HepG2 (cell line): ENCODE results near the gene POLH. TPM values are rescaled to one million over a fixed set of nuclear protein-coding genes. Genes with fewer than 3 reads are reported as not detected.

ENCODE experiments used
- ATM ChIP-seq: fragments of 450-650 bp; IDR thresholded peaks from 2 replicates; pipeline ENCODE4 v1.7.1; 2017; ENCODE audit warnings: mild to moderate bottlenecking, borderline replicate concordance
- BCL6 ChIP-seq: IDR thresholded peaks from 2 replicates; pipeline ENCODE4 v1.6.1; 2016; ENCODE audit warnings: missing genetic modification reagents, missing compliant biosample characterization
- BHLHE40 ChIP-seq: IDR thresholded peaks from 2 replicates; pipeline ENCODE4 v1.6.1; 2011; ENCODE audit warnings: low read length, improper control_type of control experiment
- CEBPG ChIP-seq: IDR thresholded peaks from 2 replicates; pipeline ENCODE4 v1.6.1; 2016
- ETV5 ChIP-seq: IDR thresholded peaks from 2 replicates; pipeline ENCODE4 v1.6.1; 2018; ENCODE audit warnings: missing biosample characterization, missing genetic modification reagents, inconsistent platforms, borderline replicate concordance
- GABPA ChIP-seq, 2 experiments: IDR thresholded peaks; 2 replicates each; pipeline ENCODE4 v1.6.1; 2011 to 2016; ENCODE audit warnings: low read depth in 2 of 2, low read length in 1 of 2, missing biosample characterization in 1 of 2, missing genetic modification characterization in 1 of 2
- MED13 ChIP-seq: sonication (generic); formaldehyde crosslinking; IDR thresholded peaks from 2 replicates; pipeline ENCODE4 v1.5.0; 2020; ENCODE audit warnings: missing genetic modification reagents
- MXI1 ChIP-seq: IDR thresholded peaks from 3 replicates; pipeline ENCODE4 v1.6.1; 2012; ENCODE audit warnings: low read depth, low read length, inconsistent platforms, borderline replicate concordance
- NRL ChIP-seq: sonication (generic); formaldehyde crosslinking; IDR thresholded peaks from 2 replicates; pipeline ENCODE4 v1.5.0; 2020; ENCODE audit warnings: missing genetic modification reagents, mild to moderate bottlenecking, moderate library complexity, borderline replicate concordance
- SNAPC4 ChIP-seq: sonication (generic); formaldehyde crosslinking; IDR thresholded peaks from 2 replicates; pipeline ENCODE4 v1.4.0; 2020; ENCODE audit warnings: mild to moderate bottlenecking, missing genetic modification reagents
- SP5 ChIP-seq: IDR thresholded peaks from 2 replicates; pipeline ENCODE4 v1.6.1; 2016; ENCODE audit warnings: low read depth, borderline replicate concordance
- SPEN ChIP-seq: sonication (generic); formaldehyde crosslinking; IDR thresholded peaks from 2 replicates; pipeline ENCODE4 v1.5.1; 2020; ENCODE audit warnings: low read depth, mild to moderate bottlenecking, missing genetic modification reagents
- ZNF251 ChIP-seq: sonication (generic); formaldehyde crosslinking; IDR thresholded peaks from 2 replicates; pipeline ENCODE4 v1.9.0; 2021; ENCODE audit warnings: mild to moderate bottlenecking, missing genetic modification reagents
- ZNF556 ChIP-seq: sonication (generic); formaldehyde crosslinking; IDR thresholded peaks from 2 replicates; pipeline ENCODE4 v1.4.0; 2020; ENCODE audit warnings: mild to moderate bottlenecking, missing genetic modification reagents, borderline replicate concordance
- ZNF781 ChIP-seq: sonication (generic); formaldehyde crosslinking; IDR thresholded peaks from 2 replicates; pipeline ENCODE4 v1.5.1; 2020; ENCODE audit warnings: borderline replicate concordance, mild to moderate bottlenecking, missing genetic modification reagents; ENCODE audit errors: not compliant biosample characterization
- ZZZ3 ChIP-seq: sonication (generic); formaldehyde crosslinking; IDR thresholded peaks from 2 replicates; pipeline ENCODE4 v1.4.0; 2020; ENCODE audit warnings: missing genetic modification reagents, mild to moderate bottlenecking, borderline replicate concordance
- polyA plus RNA-seq, 8 experiments: library from polyadenylated mRNA; depleted of rRNA in 3 of 8; stranded (reverse) in 7 of 8; unstranded in 1 of 8; fragments of >200 nt; fragmentation: Illumina TruSeq in 4 of 8; extraction: Trizol in 4 of 8; gene quantifications; 2 replicates each; pipeline versions ENCODE4 v1.2.1 to v1.2.3, GENCODE V29; 2011 to 2016; ENCODE audit warnings: low read depth in 4 of 8, missing spikeins in 1 of 8, mixed read lengths in 1 of 8; ENCODE audit not compliant: insufficient read depth in 1 of 8
- total RNA-seq, 5 experiments: library from RNA; depleted of rRNA; stranded (reverse); fragments of >200 nt; fragmentation: Illumina TruSeq; extraction: Trizol; gene quantifications; 2 replicates each; pipeline ENCODE4 v1.2.3, GENCODE V29; 2016; ENCODE audit warnings: low read depth in 1 of 5
- TF ChIP-seq, protein P1 (sequence below): sonication (generic); formaldehyde crosslinking; IDR thresholded peaks from 2 replicates; pipeline ENCODE4 v1.4.0; 2020; ENCODE audit warnings: mild to moderate bottlenecking, missing genetic modification reagents, borderline replicate concordance

The POLH gene
- total and polyA plus RNA-seq, 2 of the 13 experiments (the other 11 are each of a cell fraction or from before 2014, with no cell fraction given) = 11.6 to 25.0 TPM

DNA sequence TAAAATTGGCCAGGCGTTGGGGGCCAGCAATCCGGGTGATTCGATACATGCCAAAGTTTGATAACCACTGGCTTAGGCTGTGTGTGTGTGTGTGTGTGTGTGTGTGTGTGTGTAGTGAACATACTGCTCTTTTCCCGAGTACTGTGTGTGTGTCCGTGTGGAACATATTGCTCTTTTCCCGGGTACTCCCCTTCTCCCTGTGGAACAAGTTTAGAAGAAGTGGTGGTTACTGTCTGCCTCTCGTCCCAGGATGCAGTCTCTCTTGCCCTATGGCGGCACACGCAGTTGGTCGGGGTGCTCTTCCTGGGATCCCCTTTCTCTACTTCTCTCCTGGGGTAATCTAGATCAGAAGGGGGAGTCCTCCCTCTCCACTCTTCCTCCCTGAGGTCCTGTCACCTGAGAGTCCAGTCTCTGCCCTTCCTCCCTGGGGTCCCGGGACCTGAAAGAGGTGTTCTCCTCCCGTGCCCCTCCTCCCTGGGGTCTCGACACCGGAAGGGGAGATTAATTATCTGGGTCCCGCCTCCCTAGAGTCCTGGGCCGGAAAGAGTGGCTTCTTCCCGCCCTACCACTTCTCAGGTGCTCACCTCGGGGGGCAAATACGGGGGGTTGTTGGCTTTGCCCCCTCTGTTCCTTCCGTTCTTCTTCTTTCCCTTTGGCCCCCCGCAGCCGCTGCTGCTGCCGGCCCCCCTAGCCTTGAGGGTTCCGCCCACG lies 52.6 kb downstream of the POLH start (continued):
- TF ChIP-seq SNAPC4 (CRISPR knock-in tag) = no peak
- 0 out of 2 replicates have a peak, but pooled peaks have one; percentile 10 for TF ChIP-seq ZZZ3 (CRISPR knock-in tag)
- no peak for TF ChIP-seq CEBPG (CRISPR knock-in tag)
- TF ChIP-seq NRL (CRISPR knock-in tag) = peak; percentile 65; the same call in 1 of the 2 replicates
- no peak for TF ChIP-seq ZNF251 (CRISPR knock-in tag)
- no peak for TF ChIP-seq ZNF556 (CRISPR knock-in tag)
- TF ChIP-seq ETV5 (CRISPR knock-in tag) = peak; percentile 78
- no peak for TF ChIP-seq MXI1
- TF ChIP-seq ATM = no peak
- no peak for TF ChIP-seq BCL6 (CRISPR knock-in tag)
- TF ChIP-seq, protein P1, sequence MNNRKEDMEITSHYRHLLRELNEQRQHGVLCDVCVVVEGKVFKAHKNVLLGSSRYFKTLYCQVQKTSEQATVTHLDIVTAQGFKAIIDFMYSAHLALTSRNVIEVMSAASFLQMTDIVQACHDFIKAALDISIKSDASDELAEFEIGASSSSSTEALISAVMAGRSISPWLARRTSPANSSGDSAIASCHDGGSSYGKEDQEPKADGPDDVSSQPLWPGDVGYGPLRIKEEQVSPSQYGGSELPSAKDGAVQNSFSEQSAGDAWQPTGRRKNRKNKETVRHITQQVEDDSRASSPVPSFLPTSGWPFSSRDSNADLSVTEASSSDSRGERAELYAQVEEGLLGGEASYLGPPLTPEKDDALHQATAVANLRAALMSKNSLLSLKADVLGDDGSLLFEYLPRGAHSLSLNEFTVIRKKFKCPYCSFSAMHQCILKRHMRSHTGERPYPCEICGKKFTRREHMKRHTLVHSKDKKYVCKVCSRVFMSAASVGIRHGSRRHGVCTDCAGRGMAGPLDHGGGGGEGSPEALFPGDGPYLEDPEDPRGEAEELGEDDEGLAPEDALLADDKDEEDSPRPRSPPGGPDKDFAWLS (CRISPR knock-in tag) = 0 out of 2 replicates have a peak, but pooled peaks have one; percentile 3
- TF ChIP-seq GABPA (IDR thresholded peaks at IDR 0.05; ENCODE audit: low read depth, low read length) = peak; percentile 37
- peak; percentile 62 for TF ChIP-seq GABPA (CRISPR knock-in tag; IDR thresholded peaks at IDR 0.05; ENCODE audit: low read depth)
- no peak; the same call in 1 of the 2 replicates for TF ChIP-seq BHLHE40
- peak; percentile 66; the same call in 1 of the 2 replicates for TF ChIP-seq SP5
- no peak for TF ChIP-seq ZNF781 (CRISPR knock-in tag)
- TF ChIP-seq SPEN = 0 out of 2 replicates have a peak, but pooled peaks have one; percentile 52
- no peak for TF ChIP-seq MED13 (CRISPR knock-in tag)
- TF ChIP-seq, all 625 proteins: peak for 54
